Measurements from ENCODE around the gene MAP4K2. TPM values are rescaled to one million over a fixed set of nuclear protein-coding genes. Genes with fewer than 3 reads are reported as not detected.

Gene MAP4K2
- total and polyA plus RNA-seq, 2 of the 13 experiments (the other 11 are each of a cell fraction or from before 2014, with no cell fraction given) = 8.3 to 17.6 TPM

DNA sequence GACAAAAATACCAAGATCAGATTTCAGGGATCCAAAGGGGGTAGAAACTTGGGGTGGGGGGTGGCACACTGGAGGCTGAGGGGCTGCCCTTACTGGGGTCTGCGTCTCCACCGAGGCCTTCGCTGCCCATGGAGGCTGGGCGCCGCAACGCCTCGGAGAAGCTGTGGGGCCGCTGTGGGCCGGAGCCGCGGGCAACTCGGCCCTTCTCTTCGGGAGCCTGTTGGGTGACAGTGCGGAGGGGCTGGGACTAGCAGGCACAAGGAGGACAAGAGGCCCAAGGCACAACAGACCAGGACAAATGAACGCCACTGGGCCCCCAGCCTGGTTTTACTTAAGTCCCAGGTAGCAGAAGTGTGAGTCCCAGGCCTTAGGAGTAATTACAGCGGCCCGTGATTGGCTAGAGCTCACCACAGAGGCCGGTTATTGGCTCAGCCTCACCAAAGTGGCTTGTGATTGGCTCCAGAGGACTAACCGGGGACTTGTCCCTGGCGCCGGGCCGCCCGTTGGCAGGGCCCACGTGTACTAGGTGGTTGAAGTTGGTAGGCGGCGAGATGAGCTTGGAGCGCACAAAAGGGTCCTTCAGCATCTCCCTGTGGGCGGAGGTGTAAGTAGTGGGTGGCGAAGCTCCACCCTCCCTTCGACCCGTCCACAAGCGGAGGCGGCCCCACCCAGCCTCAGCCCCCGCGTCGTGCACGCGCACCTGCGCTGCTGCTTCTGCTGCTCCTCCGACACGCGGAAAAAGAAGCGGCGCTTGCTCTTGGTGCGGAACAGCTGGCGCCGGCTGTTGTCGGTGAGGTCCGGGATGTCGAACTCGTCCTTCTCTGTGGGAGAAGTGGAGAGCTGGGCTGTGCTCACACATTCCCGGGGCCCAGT is 23.8 kb upstream of the MAP4K2 start:
- ATAC-seq (no peak), DNase-seq (ENCODE audit: low spot score) (no peak), FAIRE-seq (no peak)
- no peak overlapping the region for H3K27ac ChIP-seq (ENCODE audit: extremely low read length, insufficient read depth, low read length)
- H3K27me3 ChIP-seq (ENCODE audit: control insufficient read depth in 1 of 2, insufficient read depth in 2 of 2, low read length in 2 of 2) = no peaks in the 10 kb centered on the region
- no TSS peak for BruUV-seq (replicated peaks)
- no peaks in the 10 kb centered on the region for H3K9me3 ChIP-seq (ENCODE audit: low read length)
- no peak overlapping the region for H3K4me2 ChIP-seq (ENCODE audit: low read depth, low read length)
- no peaks in the 10 kb centered on the region for H3K4me1 ChIP-seq (ENCODE audit: insufficient read depth, low read length)
- no peaks in the 10 kb centered on the region for H4K20me1 ChIP-seq (ENCODE audit: insufficient read depth, low read length)
- CTCF ChIA-PET (ENCODE audit: low intra/inter-chr PET ratio, low total read pairs) = no interaction called here
- no peak overlapping the region for H3K9ac ChIP-seq (ENCODE audit: insufficient read depth, low read depth, low read length)
- no peaks in the 10 kb centered on the region for H3K36me3 ChIP-seq (replicated peaks in 1 of 2; ENCODE audit: control insufficient read depth in 1 of 2, insufficient read depth in 2 of 2, low read length in 2 of 2)
- in situ Hi-C loops (cut with HindIII; ENCODE audit: extremely low pct_ligation_motif_present, low pct_unique_long_range_greater_than_20kb) (no loop called here), intact Hi-C loops (cut with micrococcal nuclease; ENCODE audit: unreplicated experiment) (no loop called here)
- TF ChIP-seq SETDB1 (CRISPR knock-in tag; IDR thresholded peaks at IDR 0.05; ENCODE audit: borderline replicate concordance) = no peak
- TF ChIP-seq NFYB (CRISPR knock-in tag; IDR thresholded peaks at IDR 0.05) = peak; percentile 35; the same call in 1 of the 2 replicates
- no peaks in the 10 kb centered on the region for H3K79me2 ChIP-seq (ENCODE audit: insufficient read depth, low read length)
- POLR2A ChIA-PET = interaction anchor here (0.8 kb wide), 1 partner anchor 26 kb away, joined by 3 read pairs; no protein-coding TSS in a partner anchor
- WGBS (ENCODE audit: low lambda C conversion rate) = 92% methylated on average over 35 of the region's 52 CpGs
- no peak overlapping the region for H2AFZ ChIP-seq (ENCODE audit: low read length)
- H3K4me3 ChIP-seq (replicated peaks in 1 of 3; ENCODE audit: insufficient read depth in 1 of 3, low read depth in 2 of 3, low read length in 3 of 3) = no peak overlapping the region

DNA sequence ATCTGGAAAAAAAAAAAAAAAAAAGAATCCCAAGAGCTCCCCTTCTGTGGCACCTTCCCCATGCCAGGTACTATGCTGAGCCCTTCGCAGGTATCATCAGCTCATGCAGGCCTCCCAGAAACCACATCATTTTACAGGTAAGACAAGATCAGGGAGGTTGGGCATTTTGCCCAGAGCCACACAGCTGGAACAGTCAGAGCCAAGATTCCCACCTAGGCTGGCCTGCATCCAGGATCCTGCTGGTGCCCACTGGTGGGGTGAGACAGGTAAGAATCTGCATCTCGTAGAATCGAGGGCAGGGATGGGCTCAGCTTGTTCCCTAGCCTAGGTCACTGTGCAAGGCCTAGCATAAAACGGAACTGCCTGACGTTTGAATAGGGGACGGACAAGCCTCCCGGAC is 23.0 kb upstream of the MAP4K2 start:
- TF ChIP-seq ZMYM4 (CRISPR knock-in tag; IDR thresholded peaks at IDR 0.05) (no peak), RFX1 (IDR thresholded peaks at IDR 0.05) (no peak), ZNF768 (CRISPR knock-in tag; IDR thresholded peaks at IDR 0.05) (peak; percentile 81)
- Histone ChIP-seq H3K4me3 (replicated peaks in 1 of 3; ENCODE audit: insufficient read depth in 1 of 3, low read depth in 2 of 3, low read length in 3 of 3) (no peak overlapping the region), H3K4me1 (ENCODE audit: insufficient read depth, low read length) (no peaks in the 10 kb centered on the region), H3K4me2 (ENCODE audit: low read depth, low read length) (no peak overlapping the region), H3K9ac (ENCODE audit: insufficient read depth, low read depth, low read length) (no peak overlapping the region), H3K79me2 (ENCODE audit: insufficient read depth, low read length) (no peaks in the 10 kb centered on the region), H3K27me3 (ENCODE audit: control insufficient read depth in 1 of 2, insufficient read depth in 2 of 2, low read length in 2 of 2) (no peaks in the 10 kb centered on the region), H3K9me3 (ENCODE audit: low read length) (no peaks in the 10 kb centered on the region), H4K20me1 (ENCODE audit: insufficient read depth, low read length) (no peaks in the 10 kb centered on the region), H3K36me3 (replicated peaks in 1 of 2; ENCODE audit: control insufficient read depth in 1 of 2, insufficient read depth in 2 of 2, low read length in 2 of 2) (no peaks in the 10 kb centered on the region), H2AFZ (ENCODE audit: low read length) (no peak overlapping the region), H3K27ac (ENCODE audit: extremely low read length, insufficient read depth, low read length) (no peak overlapping the region)
- 86% methylated on average over 7 of the region's 7 CpGs for WGBS (ENCODE audit: low lambda C conversion rate)
- ATAC-seq (no peak), DNase-seq (ENCODE audit: low spot score) (no peak), FAIRE-seq (no peak)
- intact Hi-C loops (cut with micrococcal nuclease; ENCODE audit: unreplicated experiment) = no loop called here
- CTCF ChIA-PET (ENCODE audit: low intra/inter-chr PET ratio, low total read pairs) = no interaction called here
- no TSS peak for BruUV-seq (replicated peaks)
- POLR2A ChIA-PET = no interaction called here
- in situ Hi-C loops (cut with HindIII; ENCODE audit: extremely low pct_ligation_motif_present, low pct_unique_long_range_greater_than_20kb) = no loop called here
